A549 (cell line): ENCODE measurements around the gene SCARF1.

Source experiments
- CTCF ChIP-seq: fragments of >200 bp; sonication (Bioruptor Twin); formaldehyde crosslinking; IDR thresholded peaks from 3 replicates; pipeline ENCODE4 v1.5.1; 2016
- EHMT2 ChIP-seq: fragments of 200-600 bp; sonication (generic); IDR thresholded peaks from 2 replicates; pipeline ENCODE4 v1.6.1; 2016; ENCODE audit warnings: antibody characterized with exemption, low read depth, mild to moderate bottlenecking, moderate library complexity
- EP300 ChIP-seq, 2 experiments: fragments of >200 bp; sonication (Bioruptor Twin); formaldehyde crosslinking; IDR thresholded peaks; 2 replicates in 1 of 2; 3 replicates in 1 of 2; pipeline ENCODE4 v1.6.1; 2016 to 2017
- GATA3 ChIP-seq: IDR thresholded peaks from 2 replicates; pipeline ENCODE4 v1.6.1; 2012; ENCODE audit warnings: borderline replicate concordance
- MAFK ChIP-seq: fragments of 450-650 bp; IDR thresholded peaks from 2 replicates; pipeline ENCODE4 v1.6.1; 2014; ENCODE audit not compliant: partially characterized antibody
- MYC ChIP-seq: IDR thresholded peaks from 2 replicates; pipeline ENCODE4 v1.6.1; 2012; ENCODE audit warnings: mild to moderate bottlenecking, inconsistent platforms, low read length, improper control_type of control experiment, borderline replicate concordance
- NR3C1 ChIP-seq: fragments of >200 bp; sonication (Bioruptor Twin); formaldehyde crosslinking; IDR thresholded peaks from 3 replicates; pipeline ENCODE4 v1.6.1; 2017
- POLR2A ChIP-seq: IDR thresholded peaks from 2 replicates; pipeline ENCODE4 v1.6.1; 2012; ENCODE audit warnings: mild to moderate bottlenecking, low read length
- REST ChIP-seq: fragments of 200-600 bp; sonication (generic); IDR thresholded peaks from 2 replicates; pipeline ENCODE4 v1.6.1; 2016; ENCODE audit warnings: antibody characterized with exemption, mild to moderate bottlenecking, moderate library complexity
- TF ChIP-seq, protein P1 (sequence below): IDR thresholded peaks from 2 replicates; pipeline ENCODE4 v1.6.1; 2012
- TF ChIP-seq, protein P2 (sequence below): fragments of 450-650 bp; IDR thresholded peaks from 2 replicates; pipeline ENCODE4 v1.6.1; 2014; ENCODE audit warnings: antibody characterized with exemption
- TF ChIP-seq, protein P3 (sequence below): fragments of 150-350 bp; IDR thresholded peaks from 2 replicates; pipeline ENCODE4 v1.6.1; 2014; ENCODE audit warnings: low read depth, mild to moderate bottlenecking, low read length

GRCh38 chr17:1648963-1649843 lies 3.7 kb upstream of the SCARF1 start:
- TF ChIP-seq CTCF (peak; percentile 99), POLR2A (peak; percentile 85), MAFK (no peak), NR3C1 (no peak), EHMT2 (no peak), GATA3 (no peak), MYC (no peak), REST (no peak), EP300 (IDR thresholded peaks at IDR 0.05) (no peak)
- TF ChIP-seq, protein P1, sequence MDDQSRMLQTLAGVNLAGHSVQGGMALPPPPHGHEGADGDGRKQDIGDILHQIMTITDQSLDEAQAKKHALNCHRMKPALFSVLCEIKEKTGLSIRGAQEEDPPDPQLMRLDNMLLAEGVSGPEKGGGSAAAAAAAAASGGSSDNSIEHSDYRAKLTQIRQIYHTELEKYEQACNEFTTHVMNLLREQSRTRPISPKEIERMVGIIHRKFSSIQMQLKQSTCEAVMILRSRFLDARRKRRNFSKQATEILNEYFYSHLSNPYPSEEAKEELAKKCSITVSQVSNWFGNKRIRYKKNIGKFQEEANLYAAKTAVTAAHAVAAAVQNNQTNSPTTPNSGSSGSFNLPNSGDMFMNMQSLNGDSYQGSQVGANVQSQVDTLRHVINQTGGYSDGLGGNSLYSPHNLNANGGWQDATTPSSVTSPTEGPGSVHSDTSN = no peak
- TF ChIP-seq, protein P2, sequence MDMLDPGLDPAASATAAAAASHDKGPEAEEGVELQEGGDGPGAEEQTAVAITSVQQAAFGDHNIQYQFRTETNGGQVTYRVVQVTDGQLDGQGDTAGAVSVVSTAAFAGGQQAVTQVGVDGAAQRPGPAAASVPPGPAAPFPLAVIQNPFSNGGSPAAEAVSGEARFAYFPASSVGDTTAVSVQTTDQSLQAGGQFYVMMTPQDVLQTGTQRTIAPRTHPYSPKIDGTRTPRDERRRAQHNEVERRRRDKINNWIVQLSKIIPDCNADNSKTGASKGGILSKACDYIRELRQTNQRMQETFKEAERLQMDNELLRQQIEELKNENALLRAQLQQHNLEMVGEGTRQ = no peak
- TF ChIP-seq, protein P3, sequence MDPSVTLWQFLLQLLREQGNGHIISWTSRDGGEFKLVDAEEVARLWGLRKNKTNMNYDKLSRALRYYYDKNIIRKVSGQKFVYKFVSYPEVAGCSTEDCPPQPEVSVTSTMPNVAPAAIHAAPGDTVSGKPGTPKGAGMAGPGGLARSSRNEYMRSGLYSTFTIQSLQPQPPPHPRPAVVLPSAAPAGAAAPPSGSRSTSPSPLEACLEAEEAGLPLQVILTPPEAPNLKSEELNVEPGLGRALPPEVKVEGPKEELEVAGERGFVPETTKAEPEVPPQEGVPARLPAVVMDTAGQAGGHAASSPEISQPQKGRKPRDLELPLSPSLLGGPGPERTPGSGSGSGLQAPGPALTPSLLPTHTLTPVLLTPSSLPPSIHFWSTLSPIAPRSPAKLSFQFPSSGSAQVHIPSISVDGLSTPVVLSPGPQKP = no peak
